Measurements from ENCODE around the gene SIK2. TPM values are rescaled to one million over a fixed set of nuclear protein-coding genes. Genes with fewer than 3 reads are reported as not detected.

The SIK2 gene
- total and polyA plus RNA-seq, 2 donors from 2014 or later: 6.4 to 40.1 TPM

DNA sequence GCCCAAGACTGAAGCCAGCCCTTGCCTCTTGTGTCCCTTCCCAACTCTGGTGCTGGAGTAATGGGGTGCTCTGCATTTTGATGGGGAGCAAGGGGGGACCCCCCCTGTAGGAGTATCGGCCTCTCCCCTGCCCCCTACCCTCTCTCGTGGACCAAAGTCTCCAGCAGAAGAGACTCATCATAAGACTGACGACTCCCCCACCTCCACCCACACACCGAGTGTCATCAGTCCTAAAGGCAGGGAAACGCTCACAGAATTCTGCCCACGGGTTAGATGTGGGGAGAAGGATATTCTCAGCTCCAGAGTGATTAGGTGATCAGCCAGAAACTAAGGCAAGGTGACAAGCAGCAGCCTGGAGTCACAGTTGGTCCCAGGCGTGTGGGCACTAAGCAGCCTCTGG lies 125.2 kb downstream of the SIK2 start:
- TF ChIP-seq, protein P1, sequence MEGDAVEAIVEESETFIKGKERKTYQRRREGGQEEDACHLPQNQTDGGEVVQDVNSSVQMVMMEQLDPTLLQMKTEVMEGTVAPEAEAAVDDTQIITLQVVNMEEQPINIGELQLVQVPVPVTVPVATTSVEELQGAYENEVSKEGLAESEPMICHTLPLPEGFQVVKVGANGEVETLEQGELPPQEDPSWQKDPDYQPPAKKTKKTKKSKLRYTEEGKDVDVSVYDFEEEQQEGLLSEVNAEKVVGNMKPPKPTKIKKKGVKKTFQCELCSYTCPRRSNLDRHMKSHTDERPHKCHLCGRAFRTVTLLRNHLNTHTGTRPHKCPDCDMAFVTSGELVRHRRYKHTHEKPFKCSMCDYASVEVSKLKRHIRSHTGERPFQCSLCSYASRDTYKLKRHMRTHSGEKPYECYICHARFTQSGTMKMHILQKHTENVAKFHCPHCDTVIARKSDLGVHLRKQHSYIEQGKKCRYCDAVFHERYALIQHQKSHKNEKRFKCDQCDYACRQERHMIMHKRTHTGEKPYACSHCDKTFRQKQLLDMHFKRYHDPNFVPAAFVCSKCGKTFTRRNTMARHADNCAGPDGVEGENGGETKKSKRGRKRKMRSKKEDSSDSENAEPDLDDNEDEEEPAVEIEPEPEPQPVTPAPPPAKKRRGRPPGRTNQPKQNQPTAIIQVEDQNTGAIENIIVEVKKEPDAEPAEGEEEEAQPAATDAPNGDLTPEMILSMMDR (IDR thresholded peaks at IDR 0.05; ENCODE audit: borderline replicate concordance, extremely low read depth, insufficient read depth): no peak
- Histone ChIP-seq H3K27ac (ENCODE audit: low read depth in 2 of 2, low read length in 2 of 2) (no peak overlapping the region), H3K4me1 (ENCODE audit: control insufficient read depth in 2 of 3, insufficient read depth in 2 of 3, low read depth in 1 of 3, low read length in 3 of 3) (peaks cover 5 to 26% (median 22%) of the 10 kb centered on the region in 3 donors), H3K9me3 (ENCODE audit: control insufficient read depth in 2 of 3, insufficient read depth in 1 of 3, low read length in 3 of 3) (no peaks in the 10 kb centered on the region), H3K36me3 (ENCODE audit: control insufficient read depth in 2 of 3, insufficient read depth in 3 of 3, low read length in 3 of 3) (peaks cover 0 to 44% (median 28%) of the 10 kb centered on the region in 3 donors), H3K4me3 (ENCODE audit: low read length in 3 of 3) (no peak overlapping the region), H3K9ac (ENCODE audit: low read length in 3 of 3) (no peak overlapping the region), H3K27me3 (ENCODE audit: control insufficient read depth, insufficient read depth, low read length) (no peaks in the 10 kb centered on the region)
- intact Hi-C loops (cut with DNase I): no loop called here
- DNase-seq (peak in 1 of 5 donors; percentile 17), FAIRE-seq (no peak)

- H3K36me3 ChIP-seq (ENCODE audit: control insufficient read depth in 2 of 3, insufficient read depth in 3 of 3, low read length in 3 of 3): peaks cover 0 to 29% (median 20%) of the 10 kb centered on the region in 3 donors
- H3K4me3 ChIP-seq (ENCODE audit: low read length in 3 of 3): no peak overlapping the region
- H3K4me1 ChIP-seq (ENCODE audit: control insufficient read depth in 2 of 3, insufficient read depth in 2 of 3, low read depth in 1 of 3, low read length in 3 of 3): peaks cover 5 to 41% (median 31%) of the 10 kb centered on the region in 3 donors
- H3K9me3 ChIP-seq (ENCODE audit: control insufficient read depth in 2 of 3, insufficient read depth in 1 of 3, low read length in 3 of 3): no peaks in the 10 kb centered on the region
- H3K9ac ChIP-seq (ENCODE audit: low read length in 3 of 3): peak overlapping the region in 2 of 3 donors; percentile 10 to 35
- peak overlapping the region; percentile 34 to 73 for H3K27ac ChIP-seq (ENCODE audit: low read depth in 2 of 2, low read length in 2 of 2)
- no peak for FAIRE-seq
- peak in 2 of 5 donors; percentile 44 to 70 for DNase-seq
- intact Hi-C loops (cut with DNase I): no loop called here
- TF ChIP-seq, protein P1 (IDR thresholded peaks at IDR 0.05; ENCODE audit: borderline replicate concordance, extremely low read depth, insufficient read depth): no peak
- H3K27me3 ChIP-seq (ENCODE audit: control insufficient read depth, insufficient read depth, low read length): no peaks in the 10 kb centered on the region
These were observed 127.0 kb downstream of the SIK2 start for GRCh38 chr11:111729071-111729830.

GRCh38 chr11:111729831-111730311 lies 127.6 kb downstream of the SIK2 start:
- TF ChIP-seq, protein P1 (IDR thresholded peaks at IDR 0.05; ENCODE audit: borderline replicate concordance, extremely low read depth, insufficient read depth): no peak
- FAIRE-seq (no peak), DNase-seq (peak in 2 of 5 donors; percentile 31 to 54)
- Histone ChIP-seq H3K4me3 (ENCODE audit: low read length in 3 of 3) (peak overlapping the region in 1 of 3 donors; percentile 7), H3K27ac (ENCODE audit: low read depth in 2 of 2, low read length in 2 of 2) (peak overlapping the region; percentile 34 to 73), H3K9me3 (ENCODE audit: control insufficient read depth in 2 of 3, insufficient read depth in 1 of 3, low read length in 3 of 3) (no peaks in the 10 kb centered on the region), H3K4me1 (ENCODE audit: control insufficient read depth in 2 of 3, insufficient read depth in 2 of 3, low read depth in 1 of 3, low read length in 3 of 3) (peaks cover 8 to 47% (median 38%) of the 10 kb centered on the region in 3 donors), H3K9ac (ENCODE audit: low read length in 3 of 3) (peak overlapping the region in 1 of 3 donors; percentile 35), H3K36me3 (ENCODE audit: control insufficient read depth in 2 of 3, insufficient read depth in 3 of 3, low read length in 3 of 3) (peaks cover 0 to 23% (median 14%) of the 10 kb centered on the region in 3 donors), H3K27me3 (ENCODE audit: control insufficient read depth, insufficient read depth, low read length) (no peaks in the 10 kb centered on the region)
- intact Hi-C loops (cut with DNase I): no loop called here

All from kidney (tissue), 14 donors.